GM18951 (cell line): ENCODE data around the gene LCAT.

Experiments
- POLR2A ChIP-seq: IDR thresholded peaks from 4 replicates; pipeline ENCODE4 v1.6.1; 2011; ENCODE audit warnings: mild to moderate bottlenecking; ENCODE audit not compliant: insufficient read length, insufficient read depth; ENCODE audit errors: extremely low read depth
- in situ Hi-C: fragments of 300-500 bp; cut with MboI; formaldehyde crosslinking; loops from one replicate; pipeline ENCODE4 v1.12.0; 2022; ENCODE audit warnings: low sequenced_read_pairs, mixed read lengths, inconsistent platforms; ENCODE audit not compliant: unreplicated experiment

LCAT gene, protein sequence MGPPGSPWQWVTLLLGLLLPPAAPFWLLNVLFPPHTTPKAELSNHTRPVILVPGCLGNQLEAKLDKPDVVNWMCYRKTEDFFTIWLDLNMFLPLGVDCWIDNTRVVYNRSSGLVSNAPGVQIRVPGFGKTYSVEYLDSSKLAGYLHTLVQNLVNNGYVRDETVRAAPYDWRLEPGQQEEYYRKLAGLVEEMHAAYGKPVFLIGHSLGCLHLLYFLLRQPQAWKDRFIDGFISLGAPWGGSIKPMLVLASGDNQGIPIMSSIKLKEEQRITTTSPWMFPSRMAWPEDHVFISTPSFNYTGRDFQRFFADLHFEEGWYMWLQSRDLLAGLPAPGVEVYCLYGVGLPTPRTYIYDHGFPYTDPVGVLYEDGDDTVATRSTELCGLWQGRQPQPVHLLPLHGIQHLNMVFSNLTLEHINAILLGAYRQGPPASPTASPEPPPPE

DNA sequence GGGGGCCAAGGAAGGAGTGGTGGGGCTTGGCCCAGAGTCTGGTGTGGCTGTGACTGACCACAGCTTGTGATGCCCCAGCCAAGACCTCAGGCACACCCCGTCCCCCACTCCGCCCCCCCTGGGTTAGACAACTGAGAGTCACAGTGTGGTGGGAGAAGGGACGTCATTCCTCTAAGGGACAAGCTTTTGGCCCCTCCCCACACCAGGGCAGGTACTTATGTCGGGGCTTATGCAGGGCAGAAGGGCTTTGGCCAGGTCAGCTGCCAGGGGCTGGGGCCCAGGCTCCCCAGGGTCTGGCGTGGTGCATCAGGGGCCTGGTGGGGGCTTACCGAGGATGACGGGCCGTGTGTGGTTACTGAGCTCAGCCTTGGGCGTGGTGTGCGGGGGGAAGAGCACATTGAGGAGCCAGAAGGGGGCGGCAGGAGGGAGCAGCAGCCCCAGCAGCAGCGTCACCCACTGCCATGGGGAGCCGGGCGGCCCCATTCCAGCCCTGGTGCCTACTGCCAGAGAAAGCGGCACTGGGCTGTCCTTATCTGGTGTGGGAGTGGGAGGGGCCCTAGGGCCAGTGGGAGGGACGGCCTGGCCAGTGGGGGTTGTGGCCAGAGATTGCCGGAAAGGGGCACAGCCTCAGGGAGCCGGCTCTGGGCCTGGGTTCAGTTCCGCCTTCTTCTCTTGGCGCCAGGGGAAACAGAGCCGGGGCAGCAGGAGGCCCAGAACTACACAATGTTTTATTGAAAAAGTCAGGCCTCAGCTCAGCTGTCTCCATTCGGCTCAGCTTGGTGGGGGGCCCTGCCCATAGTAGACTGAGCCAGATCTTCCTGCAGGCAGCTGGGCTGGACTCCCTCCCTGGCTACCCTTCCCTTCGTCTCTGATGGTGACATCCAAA, at the start of gene LCAT:
Gene LCAT, minus strand, starts transcription at position 502 of the 886 bp plus-strand sequence. Its CDS starts 19 bp downstream, at position 483.
- in situ Hi-C loops, result no loop called here
- no peak for TF ChIP-seq POLR2A

DNA sequence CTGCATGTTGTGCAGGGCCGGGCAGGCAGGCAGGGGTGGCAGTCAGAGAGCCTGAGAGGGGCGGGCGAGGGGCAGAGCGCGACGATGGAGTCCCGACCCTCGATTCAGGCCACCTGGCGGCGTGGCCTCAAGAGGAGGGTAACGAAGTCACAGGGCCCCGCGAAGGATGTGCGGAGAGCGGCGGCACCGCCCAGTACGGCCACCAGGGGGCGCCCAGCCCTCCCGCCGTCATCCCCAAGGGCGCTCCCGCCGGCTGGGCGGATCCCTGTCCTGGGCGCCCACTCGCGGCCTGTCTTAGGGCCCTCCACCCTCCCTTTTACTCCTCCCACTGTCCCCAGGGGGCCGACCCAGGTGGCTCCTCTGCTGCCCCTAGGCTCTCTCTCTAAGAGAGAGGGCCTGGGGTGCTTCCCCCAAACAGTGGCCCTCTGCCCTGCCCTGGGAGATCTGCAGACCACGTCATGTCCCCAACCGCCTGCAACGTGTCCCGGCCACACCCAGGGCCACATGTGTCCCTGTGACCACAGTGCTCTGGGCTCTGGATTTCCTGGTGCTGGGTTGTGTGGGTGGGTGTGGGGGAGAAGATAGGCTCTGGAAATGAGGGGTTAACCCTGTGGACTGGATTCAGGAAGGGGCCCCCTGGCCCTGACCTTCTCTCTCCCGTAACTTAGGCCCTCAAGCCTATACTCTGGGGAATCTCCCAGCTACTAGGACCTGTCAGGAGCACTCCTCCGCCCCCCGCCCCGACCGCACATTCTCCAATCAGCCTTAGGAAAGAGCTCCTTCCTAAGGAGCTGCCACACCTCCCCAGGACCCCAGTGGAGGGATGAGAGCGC, 49.5 kb upstream of the LCAT start:
- in situ Hi-C loops, result no loop called here
- no peak for TF ChIP-seq POLR2A

DNA sequence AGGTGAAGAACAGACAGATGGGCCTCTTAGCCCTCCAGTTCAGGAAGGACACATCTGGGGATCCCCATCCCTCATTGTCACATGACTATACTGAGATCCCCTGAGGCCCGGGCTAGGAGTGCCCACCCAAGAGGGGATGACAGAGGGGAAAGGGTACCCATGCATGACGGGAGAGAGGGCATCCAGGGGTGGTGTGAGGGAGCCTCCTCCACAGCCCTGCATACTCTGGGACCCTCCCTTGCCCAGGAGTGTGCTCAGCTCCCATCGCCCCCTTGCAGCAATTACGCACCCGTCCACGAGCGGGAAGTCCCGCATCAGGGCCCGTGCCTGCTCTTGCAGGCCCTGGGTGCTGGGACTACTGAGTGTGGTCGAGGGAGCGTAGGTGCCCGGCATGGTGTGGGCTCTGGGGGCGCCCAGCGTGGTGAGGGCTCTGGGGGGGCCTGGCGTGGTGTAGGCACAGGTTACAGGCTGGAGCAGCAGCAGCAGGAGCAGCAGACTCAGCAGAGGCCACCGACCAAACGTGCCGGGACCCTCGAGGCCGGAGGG, 48.8 kb upstream of the LCAT start:
- TF ChIP-seq POLR2A, result no peak
- in situ Hi-C loops, result no loop called here

DNA sequence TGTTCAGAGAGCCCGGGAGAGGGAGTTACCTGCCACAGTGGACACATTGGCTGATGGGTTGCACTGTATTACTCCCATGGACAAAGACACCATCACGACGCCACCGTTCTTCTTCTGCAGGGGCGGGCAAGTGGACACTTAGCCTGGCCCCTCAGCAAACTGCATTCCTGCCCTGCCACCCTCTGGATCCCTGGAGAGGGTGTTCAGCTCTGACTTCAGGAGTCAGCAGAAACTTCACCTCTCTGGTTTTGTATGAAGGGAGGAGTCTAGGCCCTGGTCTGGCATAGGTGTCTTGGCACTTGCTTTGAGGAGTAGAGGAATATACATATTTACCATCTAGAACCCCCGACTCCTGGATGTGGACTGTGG, 46.1 kb upstream of the LCAT start:
- no peak for TF ChIP-seq POLR2A
- in situ Hi-C loops, result no loop called here

DNA sequence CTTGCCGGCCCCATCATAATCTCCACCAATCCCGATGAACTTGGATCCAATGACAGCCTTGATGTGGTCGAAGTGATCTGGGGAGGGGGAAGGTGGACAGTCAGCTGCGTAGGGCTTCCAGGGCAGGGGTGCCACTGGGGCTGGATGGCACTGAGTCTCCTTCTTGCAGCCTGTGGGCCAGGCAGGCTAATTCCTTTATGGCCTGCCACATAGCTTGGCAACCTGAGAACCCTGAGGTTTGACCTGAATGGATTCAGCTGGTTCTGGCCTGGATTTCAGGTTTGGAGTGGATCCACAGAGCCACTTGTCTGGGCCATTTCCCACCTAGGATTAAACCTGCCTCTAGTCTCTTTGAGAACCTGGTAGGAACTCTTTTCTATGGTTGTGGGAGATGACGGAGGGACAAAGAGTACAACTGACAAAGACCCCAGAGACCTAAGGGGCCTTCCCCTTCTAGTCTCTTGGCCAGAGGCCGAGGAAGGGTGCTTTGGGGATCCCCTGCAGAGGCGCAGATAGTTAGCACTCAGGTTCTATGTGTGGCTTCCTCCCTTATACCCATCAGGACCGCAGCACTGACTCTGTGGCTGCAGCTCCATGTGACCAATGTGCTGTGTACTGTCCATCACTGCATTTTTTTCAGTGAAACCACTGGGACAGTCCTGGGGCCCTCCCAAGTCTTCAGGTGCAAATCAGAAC, 45.5 kb upstream of the LCAT start:
- no peak for TF ChIP-seq POLR2A
- in situ Hi-C loops, result no loop called here

DNA sequence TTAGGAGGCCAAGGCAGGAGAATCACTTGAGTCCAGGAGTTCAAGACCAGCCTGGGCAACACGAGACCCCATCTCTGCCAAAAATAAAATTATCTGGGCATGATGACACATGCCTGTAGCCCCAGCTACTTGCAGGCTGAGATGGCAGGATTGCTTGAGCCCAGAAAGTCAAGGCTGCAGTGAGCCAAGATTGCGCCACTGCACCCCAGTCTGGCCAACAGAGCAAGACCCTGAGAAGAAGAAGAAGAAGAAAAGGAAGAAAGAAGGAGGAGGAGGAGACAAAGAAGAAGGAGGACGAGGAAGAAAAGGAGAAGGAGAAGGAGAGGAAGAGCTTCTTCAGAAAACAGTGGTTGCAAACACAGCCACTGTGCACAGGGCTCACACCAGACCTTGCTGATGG, 44.8 kb upstream of the LCAT start:
- TF ChIP-seq POLR2A, result no peak

DNA sequence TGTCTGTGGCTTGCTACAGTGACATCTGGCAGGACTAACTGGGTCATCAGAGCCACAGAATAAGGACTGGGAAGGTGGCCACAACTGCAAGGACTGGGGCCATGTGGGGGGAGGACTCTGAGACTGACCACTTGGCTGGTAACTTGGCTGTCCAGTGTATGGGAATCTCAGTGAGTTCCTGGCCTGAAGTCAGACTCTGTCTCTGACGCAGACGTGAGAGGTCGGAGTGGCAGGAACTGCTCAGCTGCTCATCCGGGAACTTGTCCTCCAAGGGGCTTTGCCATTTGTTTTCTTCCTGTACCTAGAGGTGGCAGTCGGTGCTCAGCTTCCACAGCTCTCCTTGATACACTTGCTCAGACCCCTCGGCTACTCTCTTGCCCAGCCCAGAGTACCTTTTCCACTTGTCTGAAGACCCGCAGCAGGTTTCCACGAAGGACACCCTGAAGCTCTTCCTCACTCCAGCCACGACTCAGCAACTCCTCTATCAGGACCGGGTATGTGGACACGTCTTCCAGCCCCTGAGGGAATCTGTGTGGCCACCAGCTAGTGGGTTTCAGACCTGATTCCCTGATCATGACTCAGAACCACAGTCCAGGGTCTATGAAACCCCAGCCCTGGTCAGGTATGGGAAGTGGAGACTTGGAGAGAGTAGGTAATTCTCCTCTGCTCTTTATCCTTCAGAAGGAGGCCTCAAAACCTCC, 43.7 kb upstream of the LCAT start:
- in situ Hi-C loops, result no loop called here
- TF ChIP-seq POLR2A, result no peak

More for the DNA sequence above, 44.8 kb upstream of the LCAT start:
- in situ Hi-C loops, result no loop called here

DNA sequence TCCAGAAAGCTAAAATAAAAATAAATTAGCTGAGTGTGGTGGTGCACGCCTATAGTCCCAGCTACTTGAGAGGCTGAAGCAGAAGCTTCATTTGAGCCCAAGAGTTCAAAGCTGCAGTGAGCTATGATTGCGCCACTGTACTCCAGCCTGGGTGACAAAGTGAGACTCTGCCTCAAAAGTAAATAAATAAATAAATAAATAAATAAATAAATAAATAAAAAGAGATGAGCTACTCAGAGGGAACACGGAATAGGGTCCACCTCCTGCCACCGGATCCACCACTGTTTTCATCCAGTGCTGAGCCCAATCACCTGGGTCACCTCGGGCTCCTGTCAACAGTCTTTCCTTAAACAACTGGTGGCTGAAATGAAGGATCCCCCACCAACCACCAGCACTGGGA, 43.0 kb upstream of the LCAT start:
- TF ChIP-seq POLR2A, result no peak
- in situ Hi-C loops, result no loop called here

DNA sequence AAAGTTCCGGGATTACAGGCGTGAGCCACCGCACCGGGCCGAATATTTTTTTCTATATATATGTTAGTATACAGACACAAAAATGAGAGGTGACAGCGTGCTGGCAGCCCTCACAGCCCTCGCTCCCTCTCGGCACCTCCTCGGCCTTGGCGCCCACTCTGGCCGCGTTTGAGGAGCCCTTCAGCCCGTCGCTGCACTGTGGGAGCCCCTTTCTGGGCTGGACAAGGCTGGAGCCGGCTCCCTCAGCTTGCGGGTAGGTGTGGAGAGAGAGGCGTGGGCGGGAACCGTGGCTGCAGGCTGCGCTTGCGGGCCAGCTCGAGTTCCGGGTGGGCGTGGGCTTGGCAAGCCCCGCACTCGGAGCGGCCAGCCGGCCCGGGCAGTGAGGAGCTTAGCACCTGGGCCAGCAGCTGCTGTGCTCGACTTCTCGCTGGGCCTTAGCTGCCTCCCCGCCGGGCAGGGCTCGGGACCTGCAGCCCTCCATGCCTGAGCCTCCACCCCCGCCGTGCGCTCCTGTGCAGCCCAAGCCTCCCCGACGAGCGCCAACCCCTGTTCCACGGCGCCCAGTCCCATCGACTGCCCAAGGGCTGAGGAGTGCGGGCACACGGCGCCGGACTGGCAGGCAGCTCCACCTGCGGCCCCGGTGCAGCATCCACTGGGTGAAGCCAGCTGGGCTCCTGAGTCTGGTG, 38.2 kb upstream of the LCAT start:
- in situ Hi-C loops, result no loop called here
- no peak for TF ChIP-seq POLR2A

DNA sequence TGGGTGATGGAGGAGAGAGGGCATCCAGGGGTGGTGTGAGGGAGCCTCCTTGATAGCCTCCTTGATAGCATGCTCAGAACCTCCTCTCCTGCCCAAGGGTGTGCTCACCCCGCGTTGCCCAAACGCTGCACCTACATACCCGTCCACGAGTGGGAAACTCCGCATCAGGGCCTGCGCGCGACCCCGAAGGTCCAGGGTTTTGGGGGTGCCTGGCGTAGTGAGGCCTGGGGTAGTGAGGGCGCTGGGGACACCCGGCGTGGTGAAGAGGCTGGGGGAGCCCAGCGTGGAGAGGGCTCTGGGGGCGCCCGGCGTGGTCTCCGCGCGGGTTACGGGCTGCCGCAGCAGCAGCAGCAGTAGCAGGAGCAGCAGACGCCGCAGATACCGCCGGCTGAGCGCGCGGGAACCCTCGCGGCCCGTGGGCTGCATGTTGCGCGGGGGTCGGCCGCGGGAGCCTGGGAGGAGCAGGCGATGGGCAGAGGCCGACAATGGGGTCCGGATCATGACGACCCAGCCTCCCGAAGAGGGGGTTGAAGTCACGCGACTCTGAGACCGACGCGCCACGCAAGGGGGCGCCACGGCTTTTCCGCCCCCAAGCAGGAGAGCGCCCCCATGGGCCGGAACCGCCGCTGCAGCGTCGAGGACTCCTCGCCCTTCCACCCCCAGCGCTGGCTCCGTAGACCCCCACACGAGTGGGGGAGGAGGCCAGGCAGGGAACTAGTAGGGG, 36.2 kb upstream of the LCAT start, which contains the start of gene DPEP3:
Gene DPEP3, minus strand, starts transcription at position 545 of the 724 bp plus-strand sequence. Its CDS starts 119 bp downstream, at position 426.
- TF ChIP-seq POLR2A, result no peak
- in situ Hi-C loops, result no loop called here
